Ectodermal cell (in vitro differentiated cells): ENCODE results near the gene SNX18.

Source experiments
- H3K27ac ChIP-seq: 2 replicates; pipeline ENCODE4 v1.7.0; 2013; ENCODE audit warnings: mild to moderate bottlenecking, low read depth, low read length; ENCODE audit not compliant: insufficient read depth, poor library complexity, severe bottlenecking
- H3K27me3 ChIP-seq: 2 replicates; pipeline ENCODE4 v1.7.0; 2013; ENCODE audit warnings: mild to moderate bottlenecking, low read length; ENCODE audit not compliant: insufficient read depth, control insufficient read depth, poor library complexity, severe bottlenecking
- H3K36me3 ChIP-seq: one replicate; pipeline ENCODE4 v1.7.0; 2013; ENCODE audit warnings: low read length; ENCODE audit not compliant: control insufficient read depth, insufficient read depth
- H3K4me1 ChIP-seq: one replicate; pipeline ENCODE4 v1.7.0; 2013; ENCODE audit warnings: low read length; ENCODE audit not compliant: control insufficient read depth, insufficient read depth
- H3K4me3 ChIP-seq: 2 replicates; pipeline ENCODE4 v1.7.0; 2013; ENCODE audit warnings: low read depth, low read length, control low read depth; ENCODE audit not compliant: insufficient read depth
- H3K9me3 ChIP-seq: 2 replicates; pipeline ENCODE4 v1.7.0; 2013; ENCODE audit warnings: mild to moderate bottlenecking, low read length, moderate library complexity; ENCODE audit not compliant: control insufficient read depth
- WGBS, 2 experiments: methylation state at CpG; one replicate each; pipeline ENCODE4 v1.1.7; 2013; ENCODE audit warnings: missing lambda C conversion rate in 2 of 2; 5-methylcytosine and 5-hydroxymethylcytosine counted together

Gene SNX18

GRCh38 chr5:54573812-54574489, 56.4 kb downstream of the SNX18 start:
- 90 to 94% methylated on average over 4 of the region's 4 CpGs for WGBS, 2 experiments
- Histone ChIP-seq H3K4me1 (peaks cover 7% of the 10 kb centered on the region), H3K27me3 (no peaks in the 10 kb centered on the region), H3K9me3 (no peaks in the 10 kb centered on the region), H3K27ac (no peak overlapping the region), H3K36me3 (no peaks in the 10 kb centered on the region), H3K4me3 (no peak overlapping the region)

GRCh38 chr5:54577528-54577927, 60.0 kb downstream of the SNX18 start:
- H3K9me3 ChIP-seq, result no peaks in the 10 kb centered on the region
- H3K4me3 ChIP-seq, result no peak overlapping the region
- peaks cover 7% of the 10 kb centered on the region for H3K4me1 ChIP-seq
- no peaks in the 10 kb centered on the region for H3K27me3 ChIP-seq
- no peaks in the 10 kb centered on the region for H3K36me3 ChIP-seq
- WGBS, 2 experiments, result 97% methylated on average over 5 of the region's 5 CpGs
- no peak overlapping the region for H3K27ac ChIP-seq

GRCh38 chr5:54577937-54578653, 60.5 kb downstream of the SNX18 start:
- H3K9me3 ChIP-seq, result no peaks in the 10 kb centered on the region
- 86 to 88% methylated on average over 7 of the region's 7 CpGs for WGBS, 2 experiments
- H3K36me3 ChIP-seq, result no peaks in the 10 kb centered on the region
- peaks cover 7% of the 10 kb centered on the region for H3K4me1 ChIP-seq
- H3K27ac ChIP-seq, result no peak overlapping the region
- no peak overlapping the region for H3K4me3 ChIP-seq
- H3K27me3 ChIP-seq, result no peaks in the 10 kb centered on the region

- H3K27me3 ChIP-seq, result no peaks in the 10 kb centered on the region
- H3K36me3 ChIP-seq, result no peaks in the 10 kb centered on the region
- H3K4me1 ChIP-seq, result peaks cover 7% of the 10 kb centered on the region
- H3K4me3 ChIP-seq, result no peak overlapping the region
- H3K27ac ChIP-seq, result no peak overlapping the region
- H3K9me3 ChIP-seq, result no peaks in the 10 kb centered on the region
- WGBS, 2 experiments, result 88% methylated on average over 1 of the region's 1 CpG; no CpG with 5 or more reads in 1 of the 2 experiments
Measured at GRCh38 chr5:54579591-54580295, 62.2 kb downstream of the SNX18 start.

GRCh38 chr5:54580997-54581811, 63.6 kb downstream of the SNX18 start:
- no peaks in the 10 kb centered on the region for H3K27me3 ChIP-seq
- 80 to 86% methylated on average over 6 to 7 of the region's 7 CpGs for WGBS, 2 experiments
- no peak overlapping the region for H3K4me3 ChIP-seq
- H3K4me1 ChIP-seq, result peaks cover 7% of the 10 kb centered on the region
- H3K36me3 ChIP-seq, result no peaks in the 10 kb centered on the region
- H3K27ac ChIP-seq, result no peak overlapping the region
- no peaks in the 10 kb centered on the region for H3K9me3 ChIP-seq

GRCh38 chr5:54581831-54582548, 64.4 kb downstream of the SNX18 start:
- no peaks in the 10 kb centered on the region for H3K9me3 ChIP-seq
- H3K36me3 ChIP-seq, result no peaks in the 10 kb centered on the region
- H3K4me3 ChIP-seq, result no peak overlapping the region
- H3K27ac ChIP-seq, result no peak overlapping the region
- 62 to 67% methylated on average over 3 of the region's 3 CpGs for WGBS, 2 experiments
- H3K4me1 ChIP-seq, result peaks cover 7% of the 10 kb centered on the region
- H3K27me3 ChIP-seq, result no peaks in the 10 kb centered on the region

- H3K9me3 ChIP-seq, result no peaks in the 10 kb centered on the region
- WGBS, 2 experiments, result 93% methylated on average over 5 of the region's 5 CpGs
- no peak overlapping the region for H3K27ac ChIP-seq
- H3K4me1 ChIP-seq, result no peaks in the 10 kb centered on the region
- H3K4me3 ChIP-seq, result no peak overlapping the region
- H3K36me3 ChIP-seq, result no peaks in the 10 kb centered on the region
- H3K27me3 ChIP-seq, result no peaks in the 10 kb centered on the region
Measured at GRCh38 chr5:54586336-54586735, 68.8 kb downstream of the SNX18 start.

- H3K4me3 ChIP-seq, result no peak overlapping the region
- H3K9me3 ChIP-seq, result no peaks in the 10 kb centered on the region
- no peaks in the 10 kb centered on the region for H3K4me1 ChIP-seq
- H3K27me3 ChIP-seq, result no peaks in the 10 kb centered on the region
- no peak overlapping the region for H3K27ac ChIP-seq
- H3K36me3 ChIP-seq, result no peaks in the 10 kb centered on the region
- 87 to 89% methylated on average over 4 of the region's 4 CpGs for WGBS, 2 experiments
Measured at GRCh38 chr5:54589786-54590185, 72.2 kb downstream of the SNX18 start.

- Histone ChIP-seq H3K4me1 (no peaks in the 10 kb centered on the region), H3K9me3 (no peaks in the 10 kb centered on the region), H3K27ac (no peak overlapping the region), H3K36me3 (no peaks in the 10 kb centered on the region), H3K27me3 (no peaks in the 10 kb centered on the region), H3K4me3 (no peak overlapping the region)
- WGBS, 2 experiments, result 100% methylated on average over 3 of the region's 3 CpGs
Measured at GRCh38 chr5:54590824-54591223, 73.3 kb downstream of the SNX18 start.
